ENCODE results near the gene TLR2.
A peak's percentile ranks its signal among the peaks of the same experiment; 100 is the strongest.

Gene TLR2

GRCh38 chr4:153731239-153731638 lies 47.2 kb downstream of the TLR2 start:
- DNase-seq, result peak; percentile 79

- DNase-seq, result no peak
Measured at GRCh38 chr4:153733751-153734448, 49.8 kb downstream of the TLR2 start.

GRCh38 chr4:153735906-153736461 lies 51.9 kb downstream of the TLR2 start:
- DNase-seq, result no peak

- no peak for DNase-seq
Measured at GRCh38 chr4:153741541-153741940, 57.5 kb downstream of the TLR2 start.

GRCh38 chr4:153745651-153746050 lies 61.6 kb downstream of the TLR2 start:
- DNase-seq, result no peak

- DNase-seq, result no peak
Measured at GRCh38 chr4:153747406-153747955, 63.4 kb downstream of the TLR2 start.

- peak; percentile 58 for DNase-seq
Measured at GRCh38 chr4:153748378-153748777, 64.3 kb downstream of the TLR2 start.

GRCh38 chr4:153750197-153750817 lies 66.2 kb downstream of the TLR2 start:
- peak; percentile 51 for DNase-seq

GRCh38 chr4:153755186-153755585 lies 71.1 kb downstream of the TLR2 start:
- DNase-seq, result no peak

All from HCEC 1CT (cell line).